Activated CD8-positive, alpha-beta memory T cell treated with anti-CD3 and anti-CD28 coated beads for 1 hour (primary cell): ENCODE results near the gene GPR45.
"Not testable (repeated sequence)": the region's sequence is repeated elsewhere in the genome, so short reads cannot be mapped to it uniquely, and the experiment has no call there.

Source experiments
- DNase-seq, 2 donors: peaks; one replicate each; pipeline ENCODE4 v3.0.0-alpha.2; 2020; ENCODE audit warnings: low read depth in 1 of 2; ENCODE audit errors: extremely low read depth in 1 of 2

Gene GPR45

DNA sequence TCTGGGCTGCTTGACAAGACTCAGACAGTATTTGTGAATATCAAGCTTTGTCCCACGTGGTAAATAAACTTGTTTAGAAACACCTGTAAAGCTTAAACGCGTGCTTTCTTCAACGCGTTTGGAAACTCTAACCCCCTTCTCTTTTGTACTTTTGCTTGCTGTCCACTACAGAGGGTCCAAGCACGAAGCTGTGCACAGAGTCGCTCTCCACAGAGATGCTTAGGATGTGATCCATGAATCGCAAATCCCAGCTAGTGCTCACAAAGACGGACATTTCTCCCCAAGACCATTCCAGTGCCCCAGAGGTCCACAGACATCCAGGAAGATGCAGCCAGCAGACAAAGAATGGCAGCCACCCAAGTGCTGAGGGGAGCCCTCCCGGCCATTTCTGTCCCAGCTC is at the start of gene GPR45:
Gene GPR45 (plus strand): TSS at position 301 of the 400 bp plus-strand sequence. CDS start 116 bp downstream, outside the sequence.
- DNase-seq = no peak

- no peak for DNase-seq
Measured at GRCh38 chr2:105194022-105194675, 47.4 kb upstream of the GPR45 start.

GRCh38 chr2:105196651-105197050 is 44.9 kb upstream of the GPR45 start:
- no peak for DNase-seq

GRCh38 chr2:105215586-105216192 is 25.9 kb upstream of the GPR45 start:
- DNase-seq = no peak

GRCh38 chr2:105220604-105221003 is 20.9 kb upstream of the GPR45 start:
- DNase-seq = no peak

- DNase-seq = no peak
Measured at GRCh38 chr2:105224444-105224843, 17.1 kb upstream of the GPR45 start.

DNA sequence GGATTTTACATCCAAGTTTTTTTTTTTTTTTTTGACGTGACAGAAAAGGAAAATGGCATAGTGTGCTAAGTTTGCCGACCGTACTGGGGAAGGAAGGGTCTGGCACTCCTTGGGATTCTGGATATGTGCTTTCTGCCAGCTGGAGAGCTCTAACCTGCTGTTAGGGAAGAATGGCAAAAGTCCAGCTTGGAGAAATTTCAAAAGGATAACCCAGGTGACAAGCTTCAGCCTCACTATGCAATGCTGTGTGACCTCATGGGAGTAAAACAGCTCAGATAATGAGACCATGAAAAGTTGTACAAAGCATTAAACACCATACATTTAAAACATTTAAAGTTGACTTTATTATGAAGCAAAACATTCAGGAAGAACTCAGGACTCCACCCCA is 10.3 kb upstream of the GPR45 start:
- DNase-seq = no peak

DNA sequence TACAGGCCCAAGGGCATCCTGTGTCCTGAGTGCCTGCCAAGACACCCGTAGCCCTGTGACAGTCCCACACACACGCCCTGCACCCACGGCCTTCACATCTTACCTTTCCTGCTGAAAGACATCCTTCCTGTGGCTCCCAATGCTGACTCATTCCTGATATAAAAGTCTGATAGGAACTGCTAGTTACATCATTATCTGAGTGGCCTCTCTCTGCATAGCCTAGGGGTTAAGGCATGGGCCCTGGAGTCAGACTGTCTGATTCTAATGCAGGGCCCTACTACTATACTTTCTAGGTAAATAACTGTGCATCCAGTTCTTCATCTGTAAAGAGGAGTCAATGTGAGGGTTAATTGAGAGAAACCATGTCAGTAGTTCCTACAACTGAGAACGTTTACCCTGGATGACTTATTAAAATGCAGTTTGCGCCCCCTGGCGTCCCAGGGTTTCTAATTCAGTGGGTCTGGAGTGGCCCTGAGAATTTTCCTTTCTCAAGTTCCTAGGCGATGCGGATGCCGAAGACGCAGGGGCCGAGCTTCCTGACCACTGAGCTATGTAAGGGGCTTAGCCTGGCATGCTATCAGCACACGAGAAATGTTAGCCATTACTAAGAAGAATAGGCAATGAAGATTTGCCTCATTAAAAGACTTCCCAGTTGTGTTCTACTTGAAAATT is 6.0 kb upstream of the GPR45 start:
- peak; percentile 10 to 39 for DNase-seq

DNA sequence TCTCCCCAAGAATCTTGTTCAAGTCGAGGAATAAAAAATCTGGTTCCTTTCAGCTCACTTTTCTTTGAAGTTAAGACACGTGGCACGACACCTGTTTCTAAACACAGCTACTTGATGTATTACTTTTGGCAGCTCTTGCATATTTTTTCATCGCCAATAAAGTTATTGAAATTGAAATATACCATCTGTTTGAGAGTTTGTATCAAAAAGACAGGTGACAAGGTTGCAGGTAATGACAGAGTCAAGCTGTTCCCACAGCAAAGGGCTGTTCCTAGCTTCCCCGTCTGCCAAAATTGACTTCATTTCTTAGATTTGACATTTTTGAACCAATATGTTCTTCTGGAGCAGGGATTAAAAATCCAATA is 5.5 kb upstream of the GPR45 start:
- no peak for DNase-seq

DNA sequence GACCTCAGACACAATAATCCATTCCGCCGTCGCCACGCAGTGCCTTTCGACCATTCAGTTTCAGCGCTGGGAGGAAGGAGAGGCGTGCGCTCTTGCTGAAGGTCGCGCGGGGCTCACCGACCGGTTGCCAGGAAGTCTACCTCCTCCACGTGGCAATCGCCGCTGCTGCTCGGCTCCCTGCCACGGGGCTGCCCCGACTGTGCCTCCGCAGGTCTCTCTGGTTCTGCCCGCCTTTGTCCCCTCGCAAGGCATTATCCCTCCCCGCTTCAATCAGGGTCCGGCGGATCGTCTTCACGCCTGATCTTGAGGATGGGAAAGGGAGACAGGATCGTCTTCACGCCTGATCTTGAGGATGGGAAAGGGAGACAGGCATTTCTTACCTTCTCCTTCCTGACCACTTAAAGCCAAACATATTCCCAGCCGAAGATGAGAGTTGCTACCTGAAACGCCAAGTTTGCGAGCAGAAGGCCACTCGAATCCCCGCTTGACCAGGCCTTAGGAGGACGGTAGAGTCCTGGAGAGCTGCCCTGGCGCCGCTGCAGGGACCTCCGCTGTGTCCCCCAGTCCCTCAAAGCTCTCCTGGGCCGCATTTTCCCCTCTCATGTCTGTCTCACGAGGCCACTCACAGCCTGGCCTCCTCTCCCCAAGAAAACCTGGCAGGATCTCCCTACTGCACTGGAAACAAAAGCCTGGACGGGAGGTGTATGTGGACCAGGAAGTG is 4.3 kb upstream of the GPR45 start:
- DNase-seq = no peak

DNA sequence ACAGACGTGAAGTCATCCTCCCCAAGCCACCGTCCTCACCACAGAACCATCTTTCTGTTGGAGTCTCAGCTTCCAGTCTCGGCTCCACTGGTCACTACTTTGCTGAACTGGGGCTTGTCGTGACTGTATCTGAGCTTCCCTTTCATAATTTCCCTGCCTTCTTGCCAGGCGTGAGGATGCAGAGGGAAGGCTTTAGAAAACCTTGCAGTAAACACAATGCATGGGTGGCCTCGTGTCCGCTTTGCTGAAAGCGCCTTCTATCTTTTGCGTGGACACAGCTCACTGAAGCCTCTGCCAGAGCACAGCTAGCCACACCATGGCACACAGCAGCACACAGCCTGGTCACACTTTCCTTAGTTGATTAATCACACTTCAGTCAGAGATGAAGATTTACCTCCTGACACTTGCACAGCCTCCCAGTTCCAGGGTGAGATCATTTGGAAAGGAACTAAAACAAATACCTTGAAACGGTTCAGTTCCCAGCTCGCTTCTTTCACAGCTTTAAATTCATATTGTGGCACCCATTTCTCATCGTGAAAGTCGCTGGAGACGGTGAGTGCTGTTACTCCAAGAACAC is 2.8 kb upstream of the GPR45 start:
- DNase-seq = no peak

- DNase-seq = no peak
Measured at GRCh38 chr2:105239924-105240323, 1.6 kb upstream of the GPR45 start.

DNA sequence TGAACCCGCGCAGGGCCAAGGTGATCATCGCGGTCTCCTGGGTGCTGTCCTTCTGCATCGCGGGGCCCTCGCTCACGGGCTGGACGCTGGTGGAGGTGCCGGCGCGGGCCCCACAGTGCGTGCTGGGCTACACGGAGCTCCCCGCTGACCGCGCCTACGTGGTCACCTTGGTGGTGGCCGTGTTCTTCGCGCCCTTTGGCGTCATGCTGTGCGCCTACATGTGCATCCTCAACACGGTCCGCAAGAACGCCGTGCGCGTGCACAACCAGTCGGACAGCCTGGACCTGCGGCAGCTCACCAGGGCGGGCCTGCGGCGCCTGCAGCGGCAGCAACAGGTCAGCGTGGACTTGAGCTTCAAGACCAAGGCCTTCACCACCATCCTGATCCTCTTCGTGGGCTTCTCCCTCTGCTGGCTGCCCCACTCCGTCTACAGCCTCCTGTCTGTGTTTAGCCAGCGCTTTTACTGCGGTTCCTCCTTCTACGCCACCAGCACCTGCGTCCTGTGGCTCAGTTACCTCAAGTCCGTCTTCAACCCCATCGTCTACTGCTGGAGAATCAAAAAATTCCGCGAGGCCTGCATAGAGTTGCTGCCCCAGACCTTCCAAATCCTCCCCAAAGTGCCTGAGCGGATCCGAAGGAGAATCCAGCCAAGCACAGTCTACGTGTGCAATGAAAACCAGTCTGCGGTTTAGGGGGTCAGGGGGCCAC is 897 bp downstream of the GPR45 start:
- no peak for DNase-seq

DNA sequence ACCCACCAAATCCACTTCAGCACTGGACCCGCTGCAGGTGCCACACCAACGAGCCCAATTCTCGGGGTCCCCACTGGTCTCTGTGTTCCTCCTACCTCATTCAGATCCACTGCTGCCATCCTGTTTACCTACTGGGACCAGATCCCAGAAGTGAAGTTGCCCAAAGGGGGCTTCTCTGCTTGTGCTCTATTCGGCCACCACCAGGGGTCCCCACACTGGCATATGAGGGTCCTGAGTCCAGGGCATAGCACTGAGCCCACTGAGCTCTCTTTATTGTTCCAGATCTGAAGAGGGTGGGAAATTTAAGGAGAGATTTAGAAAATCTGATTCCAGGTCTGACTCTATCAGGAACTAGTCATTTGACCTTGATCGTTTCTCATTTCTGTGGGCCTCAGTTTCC is 2.4 kb downstream of the GPR45 start:
- DNase-seq = no peak

DNA sequence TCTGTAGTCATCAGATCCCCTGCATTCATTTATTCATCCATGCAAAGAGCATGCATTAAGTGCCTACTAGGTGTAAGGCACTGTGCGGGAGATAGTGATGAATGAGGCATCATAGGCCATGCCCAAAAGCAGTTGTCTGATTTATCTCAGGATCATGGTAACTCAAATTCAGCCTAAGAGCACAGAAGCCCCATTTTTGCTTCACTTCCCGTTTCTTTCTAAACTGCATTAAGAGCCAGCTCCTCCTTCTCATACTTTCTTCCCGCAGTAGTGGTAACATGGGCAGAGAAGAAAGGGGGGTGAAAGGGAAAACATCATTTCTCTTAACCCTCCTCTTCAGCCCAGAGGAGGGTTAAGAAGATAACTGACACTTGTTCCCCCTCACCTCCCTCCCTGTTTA is 2.9 kb downstream of the GPR45 start:
- no peak for DNase-seq

GRCh38 chr2:105248316-105249070 is 7.0 kb downstream of the GPR45 start:
- DNase-seq = no peak

- no peak for DNase-seq
Measured at GRCh38 chr2:105249181-105249580, 7.6 kb downstream of the GPR45 start.

- no peak for DNase-seq
Measured at GRCh38 chr2:105249891-105250290, 8.3 kb downstream of the GPR45 start.

DNA sequence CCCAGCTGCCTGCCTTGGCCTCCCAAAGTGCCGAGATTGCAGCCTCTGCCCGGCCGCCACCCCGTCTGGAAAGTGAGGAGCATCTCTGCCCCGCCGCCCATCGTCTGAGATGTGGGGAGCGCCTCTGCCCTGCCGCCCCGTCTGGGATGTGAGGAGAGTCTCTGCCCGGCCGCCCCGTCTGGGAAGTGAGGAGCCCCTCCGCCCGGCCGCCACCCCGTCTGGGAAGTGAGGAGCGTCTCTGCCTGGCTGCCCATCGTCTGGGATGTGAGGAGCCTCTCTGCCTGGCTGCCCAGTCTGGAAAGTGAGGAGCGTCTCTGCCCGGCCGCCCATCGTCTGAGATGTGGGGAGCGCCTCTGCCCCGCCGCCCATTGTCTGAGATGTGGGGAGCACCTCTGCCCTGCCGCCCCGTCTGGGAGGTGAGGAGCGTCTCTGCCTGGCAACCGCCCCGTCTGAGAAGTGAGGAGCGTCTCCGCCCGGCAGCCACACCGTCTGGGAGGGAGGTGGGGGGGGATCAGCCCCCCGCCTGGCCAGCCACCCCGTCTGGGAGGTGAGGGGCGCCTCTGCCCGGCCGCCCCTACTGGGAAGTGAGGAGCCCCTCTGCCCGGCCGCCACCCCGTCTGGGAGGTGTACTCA is 9.6 kb downstream of the GPR45 start:
- DNase-seq = not testable (repeated sequence)

DNA sequence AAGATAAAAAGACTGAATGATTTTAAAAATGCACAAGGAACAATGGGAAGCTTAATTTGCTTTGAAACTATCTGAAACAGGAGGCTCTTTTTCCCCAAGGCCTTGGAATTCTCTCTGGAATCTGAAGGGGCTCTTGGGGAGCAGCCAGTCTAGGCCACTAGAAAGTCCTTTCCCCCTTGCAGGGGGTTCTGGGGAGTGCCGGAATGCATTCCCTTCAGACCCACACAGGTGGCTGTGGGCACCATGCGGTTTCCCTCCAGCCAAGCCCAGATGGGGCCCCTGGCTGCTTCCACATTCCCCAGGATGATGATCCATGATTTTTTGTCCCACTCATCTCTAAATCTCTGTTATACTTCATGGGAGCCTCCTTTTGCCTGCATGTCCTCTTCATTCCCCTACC is 10.7 kb downstream of the GPR45 start:
- no peak for DNase-seq
